H1 (cell line): Measurements from ENCODE around the gene TMEM129. TPM values are rescaled to one million over a fixed set of nuclear protein-coding genes. Genes with fewer than 3 reads are reported as not detected.

Experiments used
- CTCF ChIA-PET: fragments of 300-600 bp; sonication (Branson Sonifier 250); formaldehyde crosslinking; loops from one replicate; lab custom pipeline; 2021; ENCODE audit not compliant: partially characterized antibody; lab: Charles Lee
- POLR2A ChIA-PET: fragments of 300-600 bp; sonication (Branson Sonifier 250); formaldehyde crosslinking; loops from one replicate; lab custom pipeline; 2021; ENCODE audit warnings: inconsistent platforms; ENCODE audit not compliant: partially characterized antibody; lab: Charles Lee
- DNase-seq, 2 experiments: peaks; one replicate each; pipeline versions ENCODE4 v3.0.0 to v3.0.0-alpha.2; 2010 to 2022; ENCODE audit warnings: low spot score in 2 of 2, low read depth in 1 of 2, mixed read lengths in 1 of 2
- FAIRE-seq: peaks from 2 replicates; lab custom pipeline; 2011; peaks lifted over from hg19 to GRCh38; lab: Jason Lieb, UNC
- H2AFZ ChIP-seq: 2 replicates; pipeline ENCODE4 v1.8.1; 2012; ENCODE audit warnings: low read length, inconsistent platforms
- H2AK5ac ChIP-seq: 2 replicates; pipeline ENCODE4 v1.6.1; 2013; ENCODE audit warnings: low read depth, low read length
- H2BK120ac ChIP-seq: replicated peaks from 2 replicates; pipeline ENCODE3; 2013; ENCODE audit warnings: low read depth, low read length, inconsistent platforms
- H2BK12ac ChIP-seq: 2 replicates; pipeline ENCODE4 v1.6.1; 2013; ENCODE audit warnings: low read depth, low read length
- H2BK15ac ChIP-seq: 2 replicates; pipeline ENCODE4 v1.6.1; 2013; ENCODE audit warnings: low read length
- H2BK20ac ChIP-seq: 2 replicates; pipeline ENCODE4 v1.6.1; 2013; ENCODE audit warnings: low read length
- H2BK5ac ChIP-seq: 2 replicates; pipeline ENCODE4 v1.6.1; 2013; ENCODE audit warnings: low read depth, low read length
- H3K14ac ChIP-seq: 2 replicates; pipeline ENCODE4 v1.6.1; 2013; ENCODE audit warnings: inconsistent platforms; ENCODE audit not compliant: insufficient read length
- H3K18ac ChIP-seq: 2 replicates; pipeline ENCODE4 v1.6.1; 2013; ENCODE audit warnings: low read length; ENCODE audit errors: extremely low read depth
- H3K23ac ChIP-seq: 2 replicates; pipeline ENCODE4 v1.6.1; 2013; ENCODE audit warnings: inconsistent platforms; ENCODE audit not compliant: insufficient read length
- H3K23me2 ChIP-seq: 2 replicates; pipeline ENCODE4 v1.6.1; 2013; ENCODE audit warnings: low read depth, low read length
- H3K27ac ChIP-seq: 2 replicates; pipeline ENCODE4 v1.6.1; 2011; ENCODE audit warnings: low read depth, low read length, inconsistent platforms
- H3K27me3 ChIP-seq, 4 experiments: replicated peaks in 1 of 4; 1 replicate in 1 of 4; 2 replicates in 3 of 4; pipeline versions ENCODE4 v1.6.1 to v1.8.1; 2011 to 2013; ENCODE audit warnings: low read length in 3 of 4, mild to moderate bottlenecking in 3 of 4, inconsistent platforms in 2 of 4, mixed read lengths in 2 of 4, moderate library complexity in 1 of 4; ENCODE audit not compliant: control insufficient read depth in 3 of 4, insufficient read depth in 3 of 4; ENCODE audit errors: extremely low read depth in 1 of 4
- H3K36me3 ChIP-seq, 4 experiments: 2 replicates each; pipeline versions ENCODE4 v1.6.1 to v1.8.1; 2011 to 2013; ENCODE audit warnings: mild to moderate bottlenecking in 4 of 4, low read length in 3 of 4, moderate library complexity in 2 of 4, control low read depth in 1 of 4, inconsistent platforms in 1 of 4; ENCODE audit not compliant: insufficient read depth in 4 of 4, control insufficient read depth in 2 of 4
- H3K4ac ChIP-seq: replicated peaks from 2 replicates; pipeline ENCODE3; 2013; ENCODE audit warnings: low read length, low read depth, mixed read lengths, inconsistent platforms; ENCODE audit not compliant: insufficient read length
- H3K4me1 ChIP-seq, 4 experiments: replicated peaks in 1 of 4; 1 replicate in 1 of 4; 2 replicates in 3 of 4; pipeline versions ENCODE4 v1.6.1 to v1.8.1; 2011 to 2013; ENCODE audit warnings: low read length in 3 of 4, inconsistent platforms in 2 of 4, mixed read lengths in 1 of 4; ENCODE audit not compliant: insufficient read depth in 4 of 4, control insufficient read depth in 3 of 4
- H3K4me2 ChIP-seq, 2 experiments: 2 replicates each; pipeline versions ENCODE4 v1.6.1 to v1.8.1; 2011 to 2013; ENCODE audit warnings: low read depth in 2 of 2, low read length in 2 of 2, control low read depth in 1 of 2, inconsistent platforms in 1 of 2, mild to moderate bottlenecking in 1 of 2; ENCODE audit not compliant: insufficient read depth in 1 of 2
- H3K4me3 ChIP-seq, 4 experiments: fragments of 200-600, 300-600 bp in 1 of 4; sonication (generic), shearing (Covaris generic), sonication (Bioruptor Twin) in 1 of 4; 2 replicates each; pipeline versions ENCODE4 v1.5.1 to v1.8.1; 2011 to 2016; ENCODE audit warnings: low read length in 4 of 4, low read depth in 3 of 4, control low read depth in 2 of 4, inconsistent platforms in 2 of 4, mild to moderate bottlenecking in 2 of 4, mixed read lengths in 1 of 4, moderate library complexity in 1 of 4; ENCODE audit not compliant: insufficient read depth in 2 of 4; ENCODE audit errors: extremely low read depth in 1 of 4
- H3K56ac ChIP-seq: replicated peaks from 2 replicates; pipeline ENCODE3; 2013; ENCODE audit warnings: low read depth, mild to moderate bottlenecking, mixed read lengths, low read length, inconsistent platforms; ENCODE audit not compliant: insufficient read length
- H3K79me1 ChIP-seq: 2 replicates; pipeline ENCODE4 v1.6.1; 2013; ENCODE audit warnings: low read depth, low read length, control low read depth
- H3K79me2 ChIP-seq, 2 experiments: 2 replicates each; pipeline versions ENCODE4 v1.6.1 to v1.8.1; 2012 to 2013; ENCODE audit warnings: low read length in 2 of 2, mild to moderate bottlenecking in 2 of 2, inconsistent platforms in 1 of 2; ENCODE audit not compliant: insufficient read depth in 2 of 2, control insufficient read depth in 1 of 2
- H3K9ac ChIP-seq, 4 experiments: replicated peaks in 1 of 4; 1 replicate in 1 of 4; 2 replicates in 3 of 4; pipeline versions ENCODE4 v1.6.1 to v1.8.1; 2011 to 2013; ENCODE audit warnings: low read depth in 3 of 4, low read length in 3 of 4, control low read depth in 2 of 4, mild to moderate bottlenecking in 2 of 4, moderate library complexity in 2 of 4, inconsistent platforms in 1 of 4; ENCODE audit errors: extremely low read depth in 1 of 4
- H3K9me3 ChIP-seq, 2 experiments: 2 replicates each; pipeline versions ENCODE4 v1.6.1 to v1.8.1; 2012 to 2013; ENCODE audit warnings: mild to moderate bottlenecking in 2 of 2, moderate library complexity in 2 of 2, control low read depth in 1 of 2, inconsistent platforms in 1 of 2, low read depth in 1 of 2, low read length in 1 of 2, mixed read lengths in 1 of 2; ENCODE audit not compliant: insufficient read depth in 2 of 2
- H4K20me1 ChIP-seq, 2 experiments: replicated peaks in 1 of 2; 2 replicates each; pipeline versions ENCODE3 to v1.8.1; 2011 to 2013; ENCODE audit warnings: inconsistent platforms in 2 of 2, low read length in 2 of 2, mild to moderate bottlenecking in 1 of 2; ENCODE audit not compliant: insufficient read depth in 2 of 2, control insufficient read depth in 1 of 2
- H4K5ac ChIP-seq: 2 replicates; pipeline ENCODE4 v1.6.1; 2013; ENCODE audit warnings: low read length, low read depth, mixed read lengths, inconsistent platforms; ENCODE audit not compliant: insufficient read length
- H4K8ac ChIP-seq: 2 replicates; pipeline ENCODE4 v1.8.0; 2013; ENCODE audit warnings: mild to moderate bottlenecking, moderate library complexity, low read length, inconsistent platforms; ENCODE audit not compliant: insufficient read depth; ENCODE audit errors: extremely low read depth
- H4K91ac ChIP-seq: replicated peaks from 2 replicates; pipeline ENCODE3; 2013; ENCODE audit warnings: low read length, mixed read lengths, inconsistent platforms; ENCODE audit not compliant: insufficient read length
- CEBPB ChIP-seq: IDR thresholded peaks from 2 replicates; pipeline ENCODE4 v1.6.1; 2012; ENCODE audit warnings: low read depth, low read length
- EGR1 ChIP-seq: IDR thresholded peaks from 2 replicates; pipeline ENCODE4 v1.6.1; 2011; ENCODE audit warnings: low read depth, low read length, borderline replicate concordance
- EP300 ChIP-seq, 2 experiments: IDR thresholded peaks; 1 replicate in 1 of 2; 2 replicates in 1 of 2; pipeline ENCODE4 v1.6.1; 2011 to 2012; ENCODE audit warnings: low read depth in 2 of 2, low read length in 2 of 2, mild to moderate bottlenecking in 2 of 2, borderline replicate concordance in 1 of 2, inconsistent platforms in 1 of 2, moderate library complexity in 1 of 2
- EZH2 ChIP-seq: fragments of 200-600 bp; sonication (generic); IDR thresholded peaks from 2 replicates; pipeline ENCODE4 v1.7.1; 2012; ENCODE audit warnings: low read depth, mild to moderate bottlenecking, moderate library complexity, low read length, inconsistent platforms; ENCODE audit not compliant: severe bottlenecking
- SP4 ChIP-seq: IDR thresholded peaks from 2 replicates; pipeline ENCODE4 v1.6.1; 2012; ENCODE audit warnings: low read length, inconsistent platforms
- SUZ12 ChIP-seq: fragments of 200-600 bp; sonication (generic); IDR thresholded peaks from 2 replicates; pipeline ENCODE4 v1.6.1; 2012; ENCODE audit warnings: mild to moderate bottlenecking, inconsistent platforms, low read length, moderate library complexity, mixed read lengths
- TBP ChIP-seq: IDR thresholded peaks from 2 replicates; pipeline ENCODE4 v1.6.1; 2011; ENCODE audit warnings: low read depth, low read length, improper control_type of control experiment
- TCF12 ChIP-seq: IDR thresholded peaks from 2 replicates; pipeline ENCODE4 v1.6.1; 2011; ENCODE audit warnings: low read depth, mild to moderate bottlenecking, low read length
- TEAD4 ChIP-seq: IDR thresholded peaks from 2 replicates; pipeline ENCODE4 v1.6.1; 2012; ENCODE audit warnings: low read depth, low read length, inconsistent platforms, mixed read lengths
- ZNF274 ChIP-seq: IDR thresholded peaks from 2 replicates; pipeline ENCODE4 v1.7.0; 2012; ENCODE audit warnings: low read length, borderline replicate concordance; ENCODE audit errors: extremely low read depth
- WGBS, 2 experiments: shearing (Covaris generic) in 1 of 2; methylation state at CpG; one replicate each; pipeline versions ENCODE4 v1.1.6 to v1.1.7; 2013 to 2015; ENCODE audit warnings: low lambda C conversion rate in 2 of 2, mixed read lengths in 2 of 2, inconsistent platforms in 1 of 2, low coverage in 1 of 2, missing lambda C conversion rate in 1 of 2; ENCODE audit not compliant: insufficient replicate concordance in 2 of 2, insufficient coverage in 1 of 2, insufficient read length in 1 of 2; ENCODE audit errors: extremely low coverage in 1 of 2, missing lambda C conversion rate in 1 of 2; 5-methylcytosine and 5-hydroxymethylcytosine counted together
- polyA plus RNA-seq, 7 experiments: library from polyadenylated mRNA; depleted of rRNA in 3 of 7; stranded (reverse) in 5 of 7; unstranded in 2 of 7; fragments of >200 nt in 5 of 7; fragments of 200-250 nt in 2 of 7; gene quantifications; 1 replicate in 5 of 7; 2 replicates in 1 of 7; 4 replicates in 1 of 7; pipeline versions ENCODE4 v1.2.1 to v1.2.3, GENCODE V29; 2011 to 2013; ENCODE audit warnings: missing spikeins in 2 of 7, mixed read lengths in 2 of 7
- total RNA-seq: library from RNA; stranded (reverse); fragmentation: NEBNext Ultra II Directional; extraction: Animal tissue kit (Norgen Biotek cat#: 25700); gene quantifications from 2 replicates; pipeline ENCODE4 v1.2.1, GENCODE V29; 2021
- TF ChIP-seq, protein P1 (sequence below): IDR thresholded peaks from 2 replicates; pipeline ENCODE4 v1.6.1; 2012; ENCODE audit warnings: inconsistent platforms

TMEM129 gene
- total and polyA plus RNA-seq, 2 of the 8 experiments (the other 6 are each of a cell fraction or from before 2014, with no cell fraction given) = 31.5 to 58.7 TPM

- H3K9me3 ChIP-seq = no peaks in the 10 kb centered on the region
- H3K56ac ChIP-seq = peak within 1 kb of the TSS; percentile 86
- no peak for FAIRE-seq
- WGBS, 2 experiments = 1% methylated on average over 66 of the region's 98 CpGs; no CpG with 5 or more reads in 1 of the 2 experiments
- H3K9ac ChIP-seq = peak within 1 kb of the TSS; percentile 87 to 97 (median 89)
- H3K23me2 ChIP-seq = peaks cover 12% of the 10 kb centered on the region; the same call in 1 of the 2 replicates
- H2BK20ac ChIP-seq = 0 out of 2 replicates have a peak within 1 kb of the TSS, but pooled peaks have one; percentile 32
- H2BK15ac ChIP-seq = no peak within 1 kb of the TSS
- peak; percentile 64 to 95 for DNase-seq
- H4K8ac ChIP-seq = peak within 1 kb of the TSS; percentile 99
- H2BK5ac ChIP-seq = peak within 1 kb of the TSS; percentile 93
- H3K79me1 ChIP-seq = peaks cover 16% of the 10 kb centered on the region
- H4K91ac ChIP-seq = peak within 1 kb of the TSS; percentile 82
- peak within 1 kb of the TSS; percentile 91 for H3K4ac ChIP-seq
- H4K20me1 ChIP-seq = peaks cover 3 to 22% of the 10 kb centered on the region in 2 experiments
- ChIA-PET POLR2A (interaction anchor here (0.6 to 7.9 kb wide), 18 partner anchors 10 to 236 kb away, joined by 3 to 100 read pairs (median 4); partner anchors contain the start of genes FGFR3, TACC3 and TMEM129), CTCF (interaction anchor here (1.9 to 3.0 kb wide), 3 partner anchors 15 to 36 kb away, joined by 6 to 13 read pairs (median 11); no protein-coding TSS in a partner anchor)
- peaks cover 0 to 12% (median 3%) of the 10 kb centered on the region in 4 experiments; a peak in 4 of 7 replicates for H3K4me1 ChIP-seq
- H3K27ac ChIP-seq = peak within 1 kb of the TSS; percentile 95; the same call in 1 of the 2 replicates
- H2BK120ac ChIP-seq = no peak within 1 kb of the TSS
- peak within 1 kb of the TSS; percentile 7; the same call in 1 of the 2 replicates for H2AFZ ChIP-seq
- H3K4me3 ChIP-seq = peak within 1 kb of the TSS; percentile 52 to 89 (median 86)
- no peaks in the 10 kb centered on the region for H3K27me3 ChIP-seq
- H2AK5ac ChIP-seq = peak within 1 kb of the TSS; percentile 91
- peak within 1 kb of the TSS; percentile 75 for H3K18ac ChIP-seq
- peaks cover 2 to 7% (median 5%) of the 10 kb centered on the region in 4 experiments; a peak in 5 of 8 replicates for H3K36me3 ChIP-seq
- no peak within 1 kb of the TSS for H3K14ac ChIP-seq
- peak within 1 kb of the TSS; percentile 84 to 86 for H3K4me2 ChIP-seq
- peak within 1 kb of the TSS; percentile 92 for H4K5ac ChIP-seq
- H3K23ac ChIP-seq = no peak within 1 kb of the TSS
- H2BK12ac ChIP-seq = peak within 1 kb of the TSS; percentile 87
- peaks cover 13 to 34% of the 10 kb centered on the region in 2 experiments for H3K79me2 ChIP-seq
- TF ChIP-seq EP300 (IDR thresholded peaks at IDR 0.05; ENCODE audit: borderline replicate concordance in 1 of 2, low read depth in 2 of 2, low read length in 2 of 2) = peak in 1 of 2 experiments; percentile 17; a peak in 1 of 3 replicates
- peak; percentile 49; the same call in 1 of the 2 replicates for TF ChIP-seq TEAD4
- TF ChIP-seq EGR1 = 0 out of 2 replicates have a peak, but pooled peaks have one; percentile 27
- TF ChIP-seq SUZ12 = no peak
- no peak for TF ChIP-seq ZNF274
- TF ChIP-seq TCF12 = no peak
- TF ChIP-seq EZH2 = peak; percentile 7
- TF ChIP-seq, protein P1, sequence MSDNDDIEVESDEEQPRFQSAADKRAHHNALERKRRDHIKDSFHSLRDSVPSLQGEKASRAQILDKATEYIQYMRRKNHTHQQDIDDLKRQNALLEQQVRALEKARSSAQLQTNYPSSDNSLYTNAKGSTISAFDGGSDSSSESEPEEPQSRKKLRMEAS = peak; percentile 92
- no peak for TF ChIP-seq CEBPB
- no peak for TF ChIP-seq SP4
- peak; percentile 74; the same call in 1 of the 2 replicates for TF ChIP-seq TBP
These were observed 8.7 kb downstream of the TMEM129 start, which contains the start of gene SLBP for GRCh38 chr4:1712216-1713002. TSS of gene SLBP (minus strand) at chr4:1712319. CDS start at chr4:1712188, 131 bp downstream.
